Psoas muscle (tissue), 8 donors: ENCODE data around the gene VMO1. TPM values are rescaled to one million over a fixed set of nuclear protein-coding genes. Genes with fewer than 3 reads are reported as not detected.

ENCODE experiments used
- ATAC-seq, 4 donors: fragments of 200-7000 bp; cut with Tn5 transposase; one replicate each; pipeline ENCODE4 v1.9.1; 2020; ENCODE audit warnings: moderate library complexity in 3 of 4, mild to moderate bottlenecking in 2 of 4
- DNase-seq, 2 donors: peaks; one replicate each; pipeline ENCODE4 v3.0.0-alpha.2; 2020
- H3K27ac ChIP-seq: fragments of 200-600 bp; one replicate; pipeline ENCODE4 v1.8.0; 2022
- H3K27me3 ChIP-seq, 3 donors: fragments of 200-600 bp in 1 of 3; one replicate each; pipeline versions ENCODE4 v1.6.1 to v1.8.0; 2013 to 2022; ENCODE audit warnings: low read length in 2 of 3, mild to moderate bottlenecking in 2 of 3, moderate library complexity in 1 of 3; ENCODE audit not compliant: insufficient read depth in 3 of 3
- H3K36me3 ChIP-seq, 2 donors: fragments of 200-600 bp in 1 of 2; one replicate each; pipeline versions ENCODE4 v1.6.1 to v1.8.0; 2013 to 2022; ENCODE audit warnings: low read depth in 1 of 2, mild to moderate bottlenecking in 1 of 2, moderate library complexity in 1 of 2; ENCODE audit not compliant: insufficient read depth in 1 of 2
- H3K4me1 ChIP-seq: fragments of 200-600 bp; one replicate; pipeline ENCODE4 v1.8.0; 2022
- H3K4me3 ChIP-seq: fragments of 200-600 bp; one replicate; pipeline ENCODE4 v1.8.0; 2022; ENCODE audit warnings: mild to moderate bottlenecking
- H3K9me3 ChIP-seq: fragments of 200-600 bp; one replicate; pipeline ENCODE4 v1.8.0; 2022
- WGBS, 3 donors: extraction: QIAGEN DNeasy Blood & Tissue Kit; methylation state at CpG; one replicate each; pipeline versions ENCODE4 v1.1.6 to v1.1.7; 2013; 5-methylcytosine and 5-hydroxymethylcytosine counted together
- intact Hi-C, 2 donors: fragments of 100-400 bp; cut with DNase I; formaldehyde crosslinking; loops; one replicate each; pipeline versions ENCODE4 v1.11.0 to v1.14.2; 2022
- polyA plus RNA-seq, 3 donors: library from polyadenylated mRNA; stranded (reverse); fragments of 200-250 nt; gene quantifications; one replicate each; pipeline ENCODE4 v1.2.3, GENCODE V29; 2013
- total RNA-seq, 4 donors: library from RNA; stranded (reverse); fragmentation: NEBNext Ultra II Directional in 2 of 4; extraction: Animal tissue kit (Norgen Biotek cat#: 25700) in 2 of 4; gene quantifications; one replicate each; pipeline versions ENCODE4 v1.2.1 to v1.2.4, GENCODE V29; 2021 to 2023
- TF ChIP-seq, protein P1 (sequence below): fragments of 200-600 bp; IDR thresholded peaks from one replicate; pipeline ENCODE4 v1.8.0; 2022; ENCODE audit warnings: antibody characterized with exemption
- donor health status: healthy with polysubstance abuse.
- donor health status: DM: no; HTN: no; CAD: no; lungs with moderate emphysema.
- donor health status: Bipolar disorder and iron deficiency.
- donor health status: healthy.
- donor health status: DM: yes; HTN: yes; CAD: no.
- donor health status: DM: no; HTN: no; CAD: no.
- donor health status: DM: no; HTN: no; CAD: no.
- donor health status: DM: yes; HTN: yes; CAD: no.

VMO1 gene
- total and polyA plus RNA-seq, 7 donors, result 0.42 to 3.1 (median 0.84) TPM

DNA sequence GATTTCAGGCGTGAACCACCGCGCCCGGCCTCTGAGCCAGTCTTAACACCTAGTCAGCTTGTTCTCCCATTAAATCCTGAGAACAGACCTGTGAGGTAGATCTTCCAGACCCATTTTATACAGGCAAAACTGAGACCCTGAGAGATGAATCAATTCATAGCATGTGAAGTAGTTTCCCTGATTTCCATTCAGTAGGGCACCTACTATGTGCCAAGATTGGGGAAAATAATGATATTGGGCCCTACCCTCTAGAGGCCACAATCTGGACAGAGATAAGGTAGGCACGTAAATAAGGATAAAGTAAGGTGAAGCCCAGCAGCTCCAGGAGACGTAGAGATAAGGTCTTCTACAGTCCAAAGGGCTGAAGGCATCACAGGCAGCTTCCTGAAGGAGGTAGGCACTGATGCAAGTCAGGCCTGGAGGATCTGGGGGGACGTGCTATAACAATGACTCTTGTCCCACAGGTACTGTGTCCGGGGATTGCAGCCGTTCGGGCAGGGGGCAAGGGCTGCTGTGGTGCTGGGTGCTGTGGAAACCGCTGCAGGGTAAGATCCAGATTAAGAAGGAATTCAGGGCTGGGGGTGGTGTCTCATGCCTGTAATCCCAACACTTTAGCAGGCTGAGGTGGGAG, 5.7 kb downstream of the VMO1 start:
- ATAC-seq (no peak), DNase-seq (no peak)
- H3K27ac ChIP-seq, result no peak overlapping the region
- no peak overlapping the region for H3K4me3 ChIP-seq
- H3K36me3 ChIP-seq, result no peaks in the 10 kb centered on the region
- peaks cover 0 to 67% (median 12%) of the 10 kb centered on the region in 3 donors for H3K27me3 ChIP-seq
- TF ChIP-seq, protein P1, sequence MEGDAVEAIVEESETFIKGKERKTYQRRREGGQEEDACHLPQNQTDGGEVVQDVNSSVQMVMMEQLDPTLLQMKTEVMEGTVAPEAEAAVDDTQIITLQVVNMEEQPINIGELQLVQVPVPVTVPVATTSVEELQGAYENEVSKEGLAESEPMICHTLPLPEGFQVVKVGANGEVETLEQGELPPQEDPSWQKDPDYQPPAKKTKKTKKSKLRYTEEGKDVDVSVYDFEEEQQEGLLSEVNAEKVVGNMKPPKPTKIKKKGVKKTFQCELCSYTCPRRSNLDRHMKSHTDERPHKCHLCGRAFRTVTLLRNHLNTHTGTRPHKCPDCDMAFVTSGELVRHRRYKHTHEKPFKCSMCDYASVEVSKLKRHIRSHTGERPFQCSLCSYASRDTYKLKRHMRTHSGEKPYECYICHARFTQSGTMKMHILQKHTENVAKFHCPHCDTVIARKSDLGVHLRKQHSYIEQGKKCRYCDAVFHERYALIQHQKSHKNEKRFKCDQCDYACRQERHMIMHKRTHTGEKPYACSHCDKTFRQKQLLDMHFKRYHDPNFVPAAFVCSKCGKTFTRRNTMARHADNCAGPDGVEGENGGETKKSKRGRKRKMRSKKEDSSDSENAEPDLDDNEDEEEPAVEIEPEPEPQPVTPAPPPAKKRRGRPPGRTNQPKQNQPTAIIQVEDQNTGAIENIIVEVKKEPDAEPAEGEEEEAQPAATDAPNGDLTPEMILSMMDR, result no peak
- WGBS, 3 donors, result 77 to 88% (median 82%) methylated on average over 11 of the region's 11 CpGs
- intact Hi-C loops, result no loop called here
- H3K4me1 ChIP-seq, result no peaks in the 10 kb centered on the region
- no peaks in the 10 kb centered on the region for H3K9me3 ChIP-seq

DNA sequence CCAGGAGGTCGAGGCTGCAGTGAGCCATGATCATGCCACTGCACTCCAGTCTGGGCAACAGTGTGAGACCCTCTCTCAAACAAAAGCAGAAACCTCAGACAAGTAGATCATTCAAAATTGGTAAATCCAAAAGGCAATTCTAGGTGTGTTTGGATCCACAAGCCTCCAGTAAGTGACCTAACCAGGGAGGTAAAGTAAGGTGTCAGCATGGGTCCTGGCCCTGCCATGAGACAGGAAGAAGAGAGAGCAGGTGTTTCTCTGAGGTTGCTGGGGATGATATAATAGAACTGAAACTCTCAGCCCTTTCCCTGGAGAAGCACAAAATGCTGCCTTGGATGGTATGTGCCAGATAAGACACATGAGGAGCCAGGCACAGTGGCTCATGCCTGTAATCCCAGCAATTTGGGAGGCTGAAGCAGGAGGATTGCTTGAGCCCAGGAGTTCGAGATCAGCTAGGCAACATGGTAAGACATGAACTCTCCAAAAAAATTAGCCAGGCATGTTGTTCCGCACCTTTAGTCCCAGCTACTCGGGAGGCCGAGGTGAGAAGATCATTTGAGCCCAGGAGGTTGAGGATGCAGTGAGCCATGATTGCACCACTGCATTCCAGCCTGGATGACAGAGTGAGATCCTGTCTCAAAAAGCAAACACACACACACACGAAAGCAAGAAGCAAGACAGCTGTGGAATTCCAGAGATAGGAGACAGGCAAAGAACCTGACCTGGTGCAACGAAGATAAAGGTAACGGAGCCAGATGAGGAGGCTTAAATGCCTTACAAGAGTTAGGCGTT, 8.0 kb downstream of the VMO1 start:
- Histone ChIP-seq H3K4me1 (no peaks in the 10 kb centered on the region), H3K27me3 (peaks cover 0 to 57% (median 7%) of the 10 kb centered on the region in 3 donors), H3K9me3 (no peaks in the 10 kb centered on the region), H3K27ac (no peak overlapping the region), H3K4me3 (no peak overlapping the region), H3K36me3 (no peaks in the 10 kb centered on the region)
- DNase-seq (peak in 1 of 2 donors; percentile 11), ATAC-seq (no peak)
- intact Hi-C loops, result no loop called here
- TF ChIP-seq, protein P1, result no peak
- 68 to 72% (median 68%) methylated on average over 9 of the region's 9 CpGs for WGBS, 3 donors

DNA sequence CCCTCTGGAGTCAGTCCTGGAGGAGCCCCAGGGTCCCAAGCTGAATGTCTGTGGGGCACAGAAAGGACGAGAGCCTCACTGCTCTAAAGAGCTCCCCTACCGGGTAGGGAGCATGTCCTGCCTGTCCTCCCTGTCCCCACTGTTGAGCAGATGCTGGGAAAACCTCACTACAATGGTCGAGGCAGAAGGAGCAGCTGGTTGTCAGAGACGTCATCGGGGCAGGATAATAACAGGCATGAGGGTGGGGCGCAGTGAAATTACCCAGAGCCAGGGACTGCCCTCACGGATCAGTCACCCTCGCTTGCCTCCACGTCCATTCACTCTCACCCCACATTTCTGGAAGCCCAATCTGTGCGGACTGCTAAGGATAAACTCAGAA, 13.9 kb downstream of the VMO1 start:
- intact Hi-C loops, result no loop called here
- no peak for ATAC-seq
- DNase-seq, result no peak
- Histone ChIP-seq H3K27me3 (peaks cover 0 to 25% (median 3%) of the 10 kb centered on the region in 3 donors), H3K36me3 (no peaks in the 10 kb centered on the region), H3K27ac (no peak overlapping the region), H3K4me3 (no peak overlapping the region), H3K9me3 (no peaks in the 10 kb centered on the region), H3K4me1 (no peaks in the 10 kb centered on the region)
- TF ChIP-seq, protein P1, result no peak
- WGBS, 3 donors, result 32 to 35% (median 34%) methylated on average over 10 of the region's 10 CpGs

DNA sequence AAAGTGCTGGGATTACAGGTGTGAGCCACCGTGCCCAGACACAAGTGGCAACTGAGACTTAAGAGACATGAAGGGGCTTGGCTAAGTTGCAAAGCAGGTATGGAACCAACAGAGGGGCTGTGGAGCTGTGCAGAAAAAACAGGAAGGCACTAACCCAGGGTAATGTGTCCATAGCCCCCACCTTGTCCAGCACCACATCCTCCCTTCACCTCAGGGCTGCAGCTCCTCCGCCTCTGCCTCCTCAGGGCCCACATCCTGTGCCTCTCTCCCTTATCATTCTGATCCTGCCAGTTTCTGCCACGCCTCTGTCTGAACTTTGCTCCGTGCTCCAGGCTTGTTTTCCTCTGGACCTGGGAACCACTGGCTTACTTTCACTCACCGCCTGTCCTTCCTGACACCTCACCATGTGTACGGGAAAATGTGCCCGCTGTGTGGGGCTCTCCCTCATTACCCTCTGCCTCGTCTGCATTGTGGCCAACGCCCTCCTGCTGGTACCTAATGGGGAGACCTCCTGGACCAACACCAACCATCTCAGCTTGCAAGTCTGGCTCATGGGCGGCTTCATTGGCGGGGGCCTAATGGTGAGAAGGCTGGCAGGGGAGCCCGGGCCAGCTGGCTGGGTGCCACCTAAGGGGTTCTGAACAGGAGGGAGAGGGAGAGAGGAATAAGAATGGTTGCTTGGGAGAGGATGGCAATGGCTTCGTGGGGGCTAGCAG, 14.5 kb downstream of the VMO1 start, which contains the start of gene TM4SF5:
TSS of gene TM4SF5 (plus strand) at position 368 of the 716 bp plus-strand sequence. CDS start at position 405, 37 bp downstream.
- H3K27me3 ChIP-seq, result peaks cover 0 to 25% (median 3%) of the 10 kb centered on the region in 3 donors
- H3K4me1 ChIP-seq, result no peaks in the 10 kb centered on the region
- no peak within 1 kb of the TSS for H3K4me3 ChIP-seq
- H3K27ac ChIP-seq, result no peak within 1 kb of the TSS
- DNase-seq (no peak), ATAC-seq (no peak)
- TF ChIP-seq, protein P1, result no peak
- no peaks in the 10 kb centered on the region for H3K9me3 ChIP-seq
- intact Hi-C loops, result no loop called here
- H3K36me3 ChIP-seq, result no peaks in the 10 kb centered on the region
- WGBS, 3 donors, result 39 to 41% (median 39%) methylated on average over 13 of the region's 13 CpGs
